Bronchial epithelial cell (primary cell): ENCODE data around the gene TNFAIP8L1. TPM values are rescaled to one million over a fixed set of nuclear protein-coding genes. Genes with fewer than 3 reads are reported as not detected.

Experiments used
- DNase-seq: peaks from one replicate; pipeline ENCODE4 v3.0.0-alpha.2; 2010; ENCODE audit warnings: low read depth
- FAIRE-seq: peaks from 2 replicates; lab custom pipeline; 2011; peaks lifted over from hg19 to GRCh38; lab: Jason Lieb, UNC
- H3K27me3 ChIP-seq: 2 replicates; pipeline ENCODE4 v1.5.1; 2011; ENCODE audit warnings: low read length; ENCODE audit not compliant: control insufficient read depth, insufficient read depth
- H3K36me3 ChIP-seq: 2 replicates; pipeline ENCODE4 v1.5.1; 2011; ENCODE audit warnings: low read length; ENCODE audit not compliant: control insufficient read depth, insufficient read depth
- H3K4me3 ChIP-seq: 2 replicates; pipeline ENCODE4 v1.5.1; 2011; ENCODE audit warnings: mild to moderate bottlenecking, low read depth, low read length, control low read depth
- total RNA-seq: library from RNA; depleted of rRNA; stranded (reverse); fragments of >200 nt; gene quantifications from 2 replicates; pipeline ENCODE4 v1.2.1, GENCODE V29; 2014
- TF ChIP-seq, protein P1 (sequence below): IDR thresholded peaks from 2 replicates; pipeline ENCODE4 v1.5.1; 2011; ENCODE audit warnings: mild to moderate bottlenecking, moderate library complexity, low read length, control low read depth, inconsistent platforms; ENCODE audit not compliant: insufficient read depth, severe bottlenecking

Gene TNFAIP8L1
- total RNA-seq, 1 donor from 2014 or later, result 0.53 TPM

DNA sequence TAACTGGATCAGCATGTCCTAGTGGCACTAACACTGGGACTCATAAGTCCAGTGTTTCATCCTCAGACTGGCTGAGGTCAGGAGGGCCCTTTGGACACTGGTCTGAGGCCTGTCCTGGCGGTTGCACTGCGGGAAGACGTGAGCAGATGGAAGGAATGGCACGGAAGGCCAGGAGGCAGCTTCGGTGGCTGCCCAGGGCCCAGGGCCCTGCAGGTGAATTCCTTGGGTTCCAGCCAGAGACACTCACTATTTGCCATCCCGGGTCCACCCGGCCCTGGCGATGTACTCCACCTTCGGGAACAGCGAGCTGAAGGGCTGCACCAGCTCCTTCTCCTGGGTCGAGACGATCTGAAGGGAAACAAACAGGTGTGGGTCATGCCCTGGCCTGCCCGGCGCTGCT lies 58.0 kb downstream of the TNFAIP8L1 start:
- FAIRE-seq (no peak), DNase-seq (no peak)
- TF ChIP-seq, protein P1, sequence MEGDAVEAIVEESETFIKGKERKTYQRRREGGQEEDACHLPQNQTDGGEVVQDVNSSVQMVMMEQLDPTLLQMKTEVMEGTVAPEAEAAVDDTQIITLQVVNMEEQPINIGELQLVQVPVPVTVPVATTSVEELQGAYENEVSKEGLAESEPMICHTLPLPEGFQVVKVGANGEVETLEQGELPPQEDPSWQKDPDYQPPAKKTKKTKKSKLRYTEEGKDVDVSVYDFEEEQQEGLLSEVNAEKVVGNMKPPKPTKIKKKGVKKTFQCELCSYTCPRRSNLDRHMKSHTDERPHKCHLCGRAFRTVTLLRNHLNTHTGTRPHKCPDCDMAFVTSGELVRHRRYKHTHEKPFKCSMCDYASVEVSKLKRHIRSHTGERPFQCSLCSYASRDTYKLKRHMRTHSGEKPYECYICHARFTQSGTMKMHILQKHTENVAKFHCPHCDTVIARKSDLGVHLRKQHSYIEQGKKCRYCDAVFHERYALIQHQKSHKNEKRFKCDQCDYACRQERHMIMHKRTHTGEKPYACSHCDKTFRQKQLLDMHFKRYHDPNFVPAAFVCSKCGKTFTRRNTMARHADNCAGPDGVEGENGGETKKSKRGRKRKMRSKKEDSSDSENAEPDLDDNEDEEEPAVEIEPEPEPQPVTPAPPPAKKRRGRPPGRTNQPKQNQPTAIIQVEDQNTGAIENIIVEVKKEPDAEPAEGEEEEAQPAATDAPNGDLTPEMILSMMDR, result no peak
- peaks cover 56% of the 10 kb centered on the region for H3K36me3 ChIP-seq
- H3K27me3 ChIP-seq, result no peaks in the 10 kb centered on the region
- no peak overlapping the region for H3K4me3 ChIP-seq

DNA sequence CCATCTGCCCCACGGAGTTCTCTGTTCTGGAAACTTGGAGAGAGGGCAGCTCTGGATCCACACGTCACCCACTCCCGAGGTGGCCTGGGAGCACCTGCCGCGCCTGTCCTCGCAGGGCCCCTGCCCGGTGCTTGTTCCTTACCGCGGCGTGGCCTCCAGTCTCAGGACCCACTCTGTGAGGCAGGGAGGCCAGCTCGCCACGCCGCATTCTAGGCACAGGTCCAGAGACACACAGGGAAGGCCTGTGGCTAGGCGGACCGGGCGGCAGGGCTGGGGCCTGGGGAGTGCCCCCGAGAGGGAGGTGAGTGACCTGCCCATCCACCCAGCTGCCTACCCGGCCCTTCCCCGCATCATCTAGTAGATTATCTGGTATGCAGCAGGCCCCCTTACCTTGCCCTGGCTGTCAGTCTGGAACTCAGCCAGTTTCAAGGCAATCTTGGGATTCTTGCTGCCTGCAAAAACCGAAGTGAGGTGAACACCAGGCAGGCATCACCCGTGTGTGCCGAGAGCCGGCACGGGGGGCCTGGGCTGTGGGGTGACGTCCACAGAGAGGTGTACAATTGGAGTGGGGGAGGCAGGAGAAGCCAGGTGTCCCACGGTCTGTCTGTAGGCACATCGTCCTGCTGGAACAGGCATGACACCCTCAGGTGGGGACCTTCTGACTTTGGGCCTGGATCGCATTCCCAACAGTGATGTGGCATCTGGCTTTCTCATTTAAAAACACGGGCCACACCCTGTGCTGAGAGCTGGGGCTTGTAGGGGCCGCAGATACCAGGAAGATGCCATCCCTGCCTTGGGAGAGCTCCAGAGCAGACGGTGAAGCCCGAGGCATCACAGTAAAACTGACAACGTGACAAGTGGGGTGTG lies 60.7 kb downstream of the TNFAIP8L1 start:
- Histone ChIP-seq H3K4me3 (no peak overlapping the region), H3K36me3 (peaks cover 52% of the 10 kb centered on the region), H3K27me3 (no peaks in the 10 kb centered on the region)
- DNase-seq, result no peak
- TF ChIP-seq, protein P1, result no peak
- FAIRE-seq, result no peak

DNA sequence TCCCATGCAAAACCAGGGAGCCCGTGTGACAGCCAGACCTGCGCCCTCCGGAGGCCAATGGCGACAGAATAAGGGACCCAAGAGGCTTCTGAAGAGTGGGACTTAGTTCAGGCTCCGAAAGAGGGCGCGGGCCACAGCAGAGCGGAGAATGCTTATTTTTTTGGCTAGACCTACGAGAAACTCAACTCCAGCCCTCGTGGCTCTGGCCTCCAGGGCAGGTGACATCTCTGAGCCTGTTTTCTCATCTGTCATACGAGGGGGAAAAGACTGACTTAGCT lies 61.3 kb downstream of the TNFAIP8L1 start:
- no peak overlapping the region for H3K4me3 ChIP-seq
- FAIRE-seq (no peak), DNase-seq (no peak)
- H3K27me3 ChIP-seq, result no peaks in the 10 kb centered on the region
- peaks cover 47% of the 10 kb centered on the region for H3K36me3 ChIP-seq
- TF ChIP-seq, protein P1, result no peak

DNA sequence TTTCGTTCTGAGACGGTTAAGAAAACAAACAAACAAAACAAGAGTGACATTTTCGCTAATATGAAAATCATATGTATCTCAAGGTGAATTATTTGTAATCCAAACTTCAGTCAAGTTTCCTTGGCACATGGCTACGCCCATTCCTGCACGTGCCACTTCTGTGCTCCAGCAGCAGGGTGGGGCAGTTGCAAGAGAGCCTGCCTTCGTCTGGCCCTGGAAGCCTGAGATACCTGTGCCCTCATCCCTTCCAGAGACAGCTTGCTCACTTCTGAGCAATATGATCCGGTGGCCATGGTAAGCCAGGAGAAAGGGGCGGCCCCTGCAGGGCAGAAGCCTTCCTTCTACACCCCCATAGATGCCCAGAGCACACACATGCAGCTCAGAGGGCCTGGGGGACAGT lies 62.2 kb downstream of the TNFAIP8L1 start:
- FAIRE-seq (no peak), DNase-seq (no peak)
- Histone ChIP-seq H3K36me3 (peaks cover 46% of the 10 kb centered on the region), H3K27me3 (no peaks in the 10 kb centered on the region), H3K4me3 (no peak overlapping the region)
- TF ChIP-seq, protein P1, result no peak

DNA sequence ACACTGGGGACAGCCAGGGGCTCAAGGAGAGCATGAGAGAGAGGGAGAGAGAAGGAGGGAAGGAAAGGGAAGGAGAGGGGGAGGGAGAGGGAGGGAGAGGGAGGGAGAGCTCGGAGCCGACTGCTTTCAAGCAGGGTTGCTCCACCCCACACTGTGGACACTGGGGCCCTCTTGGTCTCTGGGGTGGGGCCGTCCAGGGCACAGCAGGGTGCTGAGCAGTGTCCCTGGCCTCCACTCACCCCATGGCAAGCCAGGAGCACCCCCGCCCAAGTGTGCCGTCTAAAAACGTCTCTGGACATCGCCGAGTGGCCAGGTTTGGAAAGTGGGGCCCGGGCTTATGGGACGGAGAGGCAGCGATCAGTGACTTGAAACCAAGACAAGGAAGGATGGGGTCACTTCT lies 63.4 kb downstream of the TNFAIP8L1 start:
- Histone ChIP-seq H3K36me3 (peaks cover 44% of the 10 kb centered on the region), H3K4me3 (no peak overlapping the region), H3K27me3 (no peaks in the 10 kb centered on the region)
- no peak for DNase-seq
- no peak for FAIRE-seq
- TF ChIP-seq, protein P1, result no peak
